Measurements from ENCODE around the gene OSGEP. TPM values are rescaled to one million over a fixed set of nuclear protein-coding genes. Genes with fewer than 3 reads are reported as not detected.

The OSGEP gene
- 10 to 100 TPM; 35.8 to 40.3 TPM for total RNA-seq

DNA sequence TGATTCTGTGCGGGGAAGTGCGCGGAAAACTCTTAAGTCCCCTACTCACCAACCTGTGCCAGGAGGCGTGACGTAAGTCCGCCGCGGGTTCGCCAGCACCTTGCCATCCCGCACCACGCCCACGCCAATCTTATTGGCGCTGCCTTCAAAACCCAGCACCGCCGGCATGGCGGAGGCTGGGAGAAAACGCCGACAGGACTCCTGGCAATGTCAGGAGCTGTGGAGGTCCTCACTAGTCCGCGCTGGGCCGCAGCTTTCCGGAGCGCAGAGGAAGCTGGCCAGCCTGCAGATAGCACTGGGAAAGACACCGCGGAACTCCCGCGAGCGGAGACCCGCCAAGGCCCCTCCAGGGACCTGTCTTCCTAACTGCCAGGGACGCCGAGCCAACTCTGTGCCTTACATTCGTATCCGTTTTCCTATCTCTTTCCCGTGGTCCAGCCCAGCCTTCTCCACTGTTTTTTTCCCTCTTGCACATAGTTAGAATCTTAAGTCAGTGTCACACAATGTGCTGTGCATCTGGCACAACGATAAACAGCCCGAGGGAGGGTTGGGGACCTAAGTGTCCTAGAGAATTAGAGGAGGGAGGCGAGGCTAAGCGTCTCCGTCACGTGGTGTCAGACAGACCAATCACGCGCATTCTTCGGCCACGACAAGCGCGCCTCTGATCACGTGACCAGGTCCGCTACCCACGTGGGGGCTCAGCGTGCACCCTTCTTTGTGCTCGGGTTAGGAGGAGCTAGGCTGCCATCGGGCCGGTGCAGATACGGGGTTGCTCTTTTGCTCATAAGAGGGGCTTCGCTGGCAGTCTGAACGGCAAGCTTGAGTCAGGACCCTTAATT, at the start of gene OSGEP, which contains the start of gene APEX1:
Gene OSGEP (minus strand): TSS at position 297 of the 839 bp plus-strand sequence. CDS start 129 bp downstream, at position 168.
Gene APEX1 (plus strand): TSS at position 711 of the 839 bp plus-strand sequence. CDS start 420 bp downstream, outside the sequence.
- Mint-ChIP-seq H3K27ac (no peak within 1 kb of the TSS), H3K9me3 (no peaks in the 10 kb centered on the region), H3K4me1 (peaks cover 33% of the 10 kb centered on the region), H3K27me3 (no peaks in the 10 kb centered on the region), H3K4me3 (no peak within 1 kb of the TSS), H3K36me3 (ENCODE audit: low read depth) (peaks cover 33% of the 10 kb centered on the region)
- ChIA-PET POLR2A (interaction anchor here (0.7 to 5.5 kb wide), 24 partner anchors 8 to 228 kb away, joined by 3 to 95 read pairs (median 4); partner anchors contain the start of genes CCNB1IP1, PARP2, PNP and TEP1), CTCF (interaction anchor here (0.9 to 3.5 kb wide), 9 partner anchors 15 to 168 kb away, joined by 3 to 36 read pairs (median 5); partner anchors contain the start of genes PARP2, PNP and TEP1)
- peak; percentile 99 for DNase-seq

DNA sequence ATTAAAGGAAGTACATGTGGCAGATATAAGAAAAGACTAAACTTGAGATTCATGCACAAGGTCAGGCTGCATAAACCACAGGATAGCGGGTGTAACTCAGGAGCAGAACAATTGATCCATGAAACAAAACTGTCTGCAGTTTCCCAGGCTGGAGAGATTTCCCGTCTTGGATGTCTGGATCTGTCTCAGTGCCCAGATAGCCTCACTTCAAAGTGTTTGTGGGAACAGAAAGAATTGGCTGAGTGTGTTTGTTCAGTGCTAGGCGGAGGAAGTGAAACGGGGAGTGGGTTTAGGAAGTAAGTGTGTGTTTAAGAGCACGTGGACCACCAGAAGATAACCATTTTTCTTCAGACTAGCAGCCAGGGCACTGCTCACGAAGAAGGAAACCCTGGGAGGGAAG, 49.3 kb upstream of the OSGEP start:
- CTCF ChIA-PET: no interaction called here

DNA sequence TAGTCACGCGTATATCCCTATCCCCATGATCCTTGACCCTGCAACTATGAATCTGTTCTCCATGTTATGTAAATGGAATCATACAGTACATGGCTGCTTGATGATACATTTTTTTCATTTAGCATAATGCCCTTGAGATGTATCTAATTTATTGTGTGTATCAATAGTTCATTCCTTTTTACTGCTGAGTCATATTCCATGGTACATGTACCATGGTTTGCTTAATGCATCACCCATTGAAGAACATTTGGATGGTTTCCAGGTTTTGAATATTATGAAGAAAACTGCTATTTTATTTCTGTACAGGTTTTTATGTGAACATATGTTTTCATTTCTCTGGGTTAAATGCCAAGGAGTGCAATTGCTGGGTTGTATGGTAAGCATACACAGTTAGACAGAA, 46.7 kb upstream of the OSGEP start:
- Mint-ChIP-seq H3K27ac (no peak overlapping the region), H3K4me1 (peaks cover 11% of the 10 kb centered on the region), H3K36me3 (ENCODE audit: low read depth) (no peaks in the 10 kb centered on the region), H3K27me3 (peaks cover 15% of the 10 kb centered on the region), H3K9me3 (no peaks in the 10 kb centered on the region), H3K4me3 (no peak overlapping the region)
- no peak for DNase-seq
- ChIA-PET CTCF (no interaction called here), POLR2A (no interaction called here)

More for the DNA sequence above, 49.3 kb upstream of the OSGEP start:
- H3K9me3 Mint-ChIP-seq: no peaks in the 10 kb centered on the region
- no peak for DNase-seq
- POLR2A ChIA-PET: no interaction called here
- peaks cover 15% of the 10 kb centered on the region for H3K27me3 Mint-ChIP-seq
- H3K27ac Mint-ChIP-seq: no peak overlapping the region
- no peaks in the 10 kb centered on the region for H3K36me3 Mint-ChIP-seq (ENCODE audit: low read depth)
- H3K4me3 Mint-ChIP-seq: no peak overlapping the region
- peaks cover 8% of the 10 kb centered on the region for H3K4me1 Mint-ChIP-seq

DNA sequence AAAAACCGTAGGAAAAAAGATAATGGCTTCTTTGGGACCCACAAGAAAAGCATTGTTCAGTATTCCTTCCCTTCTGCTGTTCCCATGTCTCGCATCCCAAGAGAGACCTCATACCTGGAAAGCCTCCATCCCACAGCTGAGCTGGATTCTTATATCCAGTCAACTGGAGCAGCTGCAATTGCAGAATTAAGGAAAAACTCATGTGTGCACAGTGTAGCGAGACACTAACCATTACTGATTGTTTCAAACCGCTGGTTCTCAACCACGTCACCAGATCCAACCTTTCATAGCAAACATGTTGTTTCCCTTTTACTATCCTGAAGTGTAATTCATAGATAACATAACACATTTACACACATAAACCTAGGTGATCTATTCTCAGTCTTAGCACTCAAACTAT, 45.3 kb upstream of the OSGEP start:
- H3K36me3 Mint-ChIP-seq (ENCODE audit: low read depth): no peaks in the 10 kb centered on the region
- peaks cover 24% of the 10 kb centered on the region for H3K4me1 Mint-ChIP-seq
- no peak overlapping the region for H3K4me3 Mint-ChIP-seq
- H3K27me3 Mint-ChIP-seq: peaks cover 14% of the 10 kb centered on the region
- ChIA-PET POLR2A (no interaction called here), CTCF (no interaction called here)
- no peaks in the 10 kb centered on the region for H3K9me3 Mint-ChIP-seq
- no peak for DNase-seq
- H3K27ac Mint-ChIP-seq: no peak overlapping the region

DNA sequence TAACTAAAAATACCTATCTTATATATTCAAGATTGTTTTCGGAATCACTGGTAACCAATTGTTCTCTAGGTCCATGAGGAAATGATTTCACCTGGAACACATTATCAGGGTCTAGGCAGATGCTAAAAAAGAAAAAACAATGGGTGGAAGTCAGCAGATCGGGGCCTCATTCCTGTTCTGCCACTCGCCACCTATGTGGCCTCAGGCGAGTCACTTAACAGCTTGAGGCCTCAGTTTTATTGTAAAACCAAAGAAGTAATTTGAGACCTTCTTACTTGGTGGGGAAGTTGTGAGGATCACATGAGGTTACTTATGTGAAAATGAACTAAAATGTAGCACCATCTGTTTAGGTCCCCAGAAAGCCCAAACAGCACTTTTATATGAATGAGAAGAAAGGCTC, 44.5 kb upstream of the OSGEP start:
- Mint-ChIP-seq H3K9me3 (no peaks in the 10 kb centered on the region), H3K27ac (no peak overlapping the region), H3K27me3 (peaks cover 12% of the 10 kb centered on the region), H3K4me1 (peaks cover 29% of the 10 kb centered on the region), H3K36me3 (ENCODE audit: low read depth) (no peaks in the 10 kb centered on the region), H3K4me3 (no peak overlapping the region)
- POLR2A ChIA-PET: no interaction called here
- CTCF ChIA-PET: interaction anchor here (0.8 kb wide), 1 partner anchor 12 kb away, joined by 3 read pairs; no protein-coding TSS in a partner anchor
- no peak for DNase-seq

DNA sequence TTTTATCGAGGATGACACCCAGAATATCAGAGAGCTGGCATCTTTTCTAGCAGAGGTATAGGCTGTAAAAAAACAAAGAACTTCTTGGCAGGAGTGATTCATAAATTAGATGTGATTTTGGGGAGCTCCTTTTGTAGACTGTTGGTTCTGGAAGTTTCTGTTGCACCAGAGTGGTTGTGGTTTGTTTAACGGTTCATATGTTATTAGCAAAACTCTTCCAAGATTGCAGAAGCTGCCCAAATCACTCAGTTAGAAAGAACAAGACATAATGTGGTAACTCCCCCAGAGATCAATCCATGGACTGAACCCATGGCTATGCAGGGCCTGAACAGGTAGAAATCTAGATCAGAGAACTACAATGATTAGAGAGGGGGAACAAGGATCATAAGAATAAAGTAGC, 44.0 kb upstream of the OSGEP start:
- no peak overlapping the region for H3K27ac Mint-ChIP-seq
- H3K27me3 Mint-ChIP-seq: peaks cover 8% of the 10 kb centered on the region
- no peaks in the 10 kb centered on the region for H3K9me3 Mint-ChIP-seq
- H3K36me3 Mint-ChIP-seq (ENCODE audit: low read depth): no peaks in the 10 kb centered on the region
- H3K4me3 Mint-ChIP-seq: no peak overlapping the region
- peaks cover 29% of the 10 kb centered on the region for H3K4me1 Mint-ChIP-seq
- CTCF ChIA-PET: interaction anchor here (0.8 kb wide), 1 partner anchor 11 kb away, joined by 3 read pairs; no protein-coding TSS in a partner anchor
- no peak for DNase-seq
- POLR2A ChIA-PET: no interaction called here

DNA sequence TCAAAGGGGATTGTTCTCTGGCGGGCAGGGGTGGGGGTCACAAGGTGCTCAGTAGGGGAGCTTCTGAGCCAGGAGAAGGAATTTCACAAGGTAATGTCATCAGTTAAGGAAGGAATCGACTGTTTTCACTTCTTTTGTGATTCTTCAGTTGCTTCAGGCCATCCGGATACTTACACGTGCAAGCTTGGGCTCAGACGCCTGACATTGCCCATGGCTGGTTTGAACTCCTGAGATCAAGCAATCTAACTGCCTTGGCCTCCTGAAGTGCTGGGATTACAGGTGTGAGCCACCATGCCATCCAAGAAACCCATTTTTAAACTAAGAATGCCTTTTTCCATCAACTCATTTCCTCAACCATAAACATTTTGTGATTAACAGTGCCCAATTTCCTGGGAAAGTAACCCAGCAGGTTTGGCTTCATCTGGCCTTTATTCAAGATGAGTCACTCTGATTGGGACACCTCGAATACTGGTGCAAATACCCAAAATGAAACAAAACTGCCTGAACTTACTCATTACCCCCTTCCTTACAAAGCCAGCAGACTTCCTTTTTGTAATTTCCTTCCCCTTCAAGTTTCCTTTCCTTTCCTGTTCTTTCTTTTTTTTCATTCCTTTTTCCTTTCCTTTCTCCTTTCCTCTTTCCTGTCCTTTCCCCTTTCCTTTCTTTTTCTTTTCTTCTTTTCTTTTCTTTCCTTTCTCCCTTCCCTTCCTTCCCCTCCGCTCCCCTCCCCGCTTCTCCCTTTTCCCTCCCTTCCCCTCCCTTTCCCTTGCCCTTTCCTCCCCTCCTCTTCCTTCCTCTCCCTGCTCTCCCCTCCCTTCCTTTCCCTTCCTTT, 40.5 kb upstream of the OSGEP start:
- Mint-ChIP-seq H3K27ac (peak overlapping the region; percentile 50), H3K27me3 (no peaks in the 10 kb centered on the region), H3K36me3 (ENCODE audit: low read depth) (no peaks in the 10 kb centered on the region), H3K9me3 (no peaks in the 10 kb centered on the region), H3K4me3 (no peak overlapping the region), H3K4me1 (peaks cover 54% of the 10 kb centered on the region)
- ChIA-PET POLR2A (interaction anchor here (0.8 kb wide), 1 partner anchor 25 kb away, joined by 5 read pairs; the partner anchor contains the start of gene PNP), CTCF (interaction anchor here (0.8 kb wide), 1 partner anchor 77 kb away, joined by 3 read pairs; no protein-coding TSS in a partner anchor)
- DNase-seq: no peak

DNA sequence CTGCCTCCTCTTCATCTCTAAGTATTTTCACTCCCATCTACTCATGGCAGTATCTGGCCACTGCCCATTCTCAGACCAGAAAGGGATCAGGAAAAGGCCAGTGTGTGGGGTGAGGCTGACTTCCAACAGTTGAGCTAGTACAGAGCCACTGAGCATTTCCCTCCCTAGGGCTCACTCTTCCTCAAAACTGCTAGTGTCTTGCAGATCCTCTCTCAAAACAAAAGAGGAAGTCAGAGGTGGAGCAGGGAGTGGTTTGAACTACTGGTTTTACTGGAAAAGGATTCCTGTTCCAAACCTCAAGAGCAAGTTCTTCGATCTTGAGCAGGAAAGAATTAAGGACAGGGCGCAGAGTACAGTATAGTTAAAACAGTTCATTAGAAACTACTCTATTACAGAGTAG, 39.0 kb upstream of the OSGEP start:
- no peaks in the 10 kb centered on the region for H3K27me3 Mint-ChIP-seq
- H3K4me3 Mint-ChIP-seq: no peak overlapping the region
- no peak overlapping the region for H3K27ac Mint-ChIP-seq
- no peaks in the 10 kb centered on the region for H3K36me3 Mint-ChIP-seq (ENCODE audit: low read depth)
- H3K4me1 Mint-ChIP-seq: peaks cover 61% of the 10 kb centered on the region
- ChIA-PET CTCF (no interaction called here), POLR2A (interaction anchor here (0.9 to 1.6 kb wide), 3 partner anchors 14 to 151 kb away, joined by 3 to 10 read pairs (median 3); partner anchors contain the start of genes PARP2 and PNP)
- DNase-seq: no peak
- H3K9me3 Mint-ChIP-seq: no peaks in the 10 kb centered on the region

DNA sequence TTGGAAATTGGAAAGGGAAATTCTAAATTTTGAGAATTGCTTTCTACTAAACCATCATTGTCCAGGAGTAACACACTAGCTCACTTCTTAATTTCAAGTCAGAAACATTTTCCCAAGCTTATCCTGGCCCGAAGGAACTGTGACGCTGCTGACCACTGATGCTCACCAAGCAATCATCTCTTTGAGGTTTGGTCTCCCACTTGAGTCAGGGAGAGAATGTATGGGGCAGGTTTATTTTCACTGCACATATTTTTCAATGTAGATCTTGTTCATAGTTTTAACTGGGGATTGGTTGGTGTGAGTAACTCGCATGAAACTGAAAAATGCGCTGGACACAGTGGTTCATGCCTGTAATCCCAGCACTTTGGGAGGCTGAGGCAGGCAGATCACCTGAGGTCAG, 37.9 kb upstream of the OSGEP start:
- Mint-ChIP-seq H3K27ac (no peak overlapping the region), H3K36me3 (ENCODE audit: low read depth) (no peaks in the 10 kb centered on the region), H3K4me3 (no peak overlapping the region), H3K4me1 (peaks cover 70% of the 10 kb centered on the region), H3K27me3 (no peaks in the 10 kb centered on the region), H3K9me3 (no peaks in the 10 kb centered on the region)
- ChIA-PET POLR2A (interaction anchor here (1.5 to 1.6 kb wide), 2 partner anchors 23 to 31 kb away, joined by 4 to 10 read pairs; partner anchors contain the start of genes PIP4P1 and PNP), CTCF (interaction anchor here (1.2 to 1.5 kb wide), 2 partner anchors 38 to 165 kb away, joined by 3 to 4 read pairs; no protein-coding TSS in a partner anchor)
- DNase-seq: no peak

DNA sequence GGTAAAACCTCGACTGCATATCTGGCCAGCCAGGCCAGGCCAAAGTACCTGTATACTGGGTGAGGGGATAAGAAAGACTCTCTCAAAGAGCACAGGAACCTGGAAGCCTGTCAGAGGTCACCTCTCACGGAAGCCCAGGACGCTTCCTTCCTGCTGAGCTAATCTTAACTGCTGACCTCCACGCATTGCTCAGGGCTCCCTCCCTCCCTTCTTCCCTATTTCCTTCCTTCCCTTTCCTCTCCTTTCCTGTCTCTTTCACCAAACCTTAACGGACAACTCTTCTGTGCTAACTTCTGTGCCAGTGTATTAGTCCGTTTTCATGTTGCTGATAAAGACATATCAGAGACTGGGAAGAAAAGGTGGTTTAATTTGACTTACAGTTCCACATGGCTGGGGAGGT, 36.0 kb upstream of the OSGEP start:
- peaks cover 75% of the 10 kb centered on the region for H3K4me1 Mint-ChIP-seq
- no peaks in the 10 kb centered on the region for H3K9me3 Mint-ChIP-seq
- no peak overlapping the region for H3K4me3 Mint-ChIP-seq
- POLR2A ChIA-PET: interaction anchor here (1.3 to 5.8 kb wide), 8 partner anchors 12 to 163 kb away, joined by 4 to 66 read pairs (median 20); partner anchors contain the start of genes APEX1, OSGEP, PIP4P1 and PNP
- no peak for DNase-seq
- CTCF ChIA-PET: no interaction called here
- H3K27me3 Mint-ChIP-seq: no peaks in the 10 kb centered on the region
- H3K27ac Mint-ChIP-seq: peak overlapping the region; percentile 86
- H3K36me3 Mint-ChIP-seq (ENCODE audit: low read depth): no peaks in the 10 kb centered on the region

DNA sequence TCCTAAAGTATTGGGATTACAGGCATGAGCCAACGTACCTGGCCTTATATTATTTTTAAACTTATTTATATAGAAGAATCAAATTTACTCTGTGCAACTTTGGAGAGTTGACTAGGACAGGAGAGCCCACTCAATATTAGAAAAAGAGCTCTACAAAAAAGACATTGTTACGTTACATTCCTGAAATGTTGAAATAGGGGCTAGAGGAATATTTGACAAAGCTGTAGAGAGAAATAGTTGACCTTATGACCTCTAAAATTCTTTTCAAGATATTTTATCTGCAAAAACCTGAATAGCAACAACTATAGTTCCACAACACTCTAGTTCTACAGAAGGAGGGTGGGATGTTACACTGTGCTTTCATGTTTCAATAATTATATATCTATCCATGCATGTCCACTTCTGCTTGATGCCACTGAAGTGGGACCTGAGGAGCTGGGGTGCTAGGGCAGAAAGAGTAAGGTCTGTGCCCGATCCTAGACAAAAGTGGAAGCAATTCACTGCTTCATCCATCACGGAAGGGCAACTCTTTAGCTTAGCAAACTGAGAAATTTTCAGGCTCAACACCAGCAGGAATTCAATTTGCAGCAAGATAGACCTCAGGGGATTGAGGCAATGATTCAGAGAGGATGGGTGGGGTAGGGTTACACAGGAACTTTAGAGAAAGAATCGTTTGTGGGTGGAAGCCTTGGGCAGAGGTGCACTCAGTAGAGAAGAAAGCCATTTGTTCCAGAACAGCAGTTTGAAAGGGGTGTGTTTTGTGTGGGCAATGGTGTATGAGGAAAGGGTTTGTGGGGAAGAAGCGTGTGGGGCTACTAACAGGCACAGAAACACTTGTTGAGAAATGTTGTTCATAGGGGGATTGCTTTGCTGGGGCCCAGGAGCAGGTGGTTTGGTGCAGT, 34.7 kb upstream of the OSGEP start:
- Mint-ChIP-seq H3K4me1 (peaks cover 67% of the 10 kb centered on the region), H3K36me3 (ENCODE audit: low read depth) (no peaks in the 10 kb centered on the region), H3K4me3 (peak overlapping the region; percentile 29), H3K9me3 (no peaks in the 10 kb centered on the region), H3K27ac (peak overlapping the region; percentile 86), H3K27me3 (no peaks in the 10 kb centered on the region)
- DNase-seq: peak; percentile 41
- ChIA-PET CTCF (interaction anchor here (0.8 to 1.4 kb wide), 7 partner anchors 7 to 124 kb away, joined by 3 to 5 read pairs (median 3); partner anchors contain the start of genes APEX1 and PIP4P1), POLR2A (interaction anchor here (1.2 to 5.8 kb wide), 10 partner anchors 11 to 192 kb away, joined by 3 to 66 read pairs (median 10); partner anchors contain the start of genes APEX1, OSGEP, PIP4P1 and PNP)

DNA sequence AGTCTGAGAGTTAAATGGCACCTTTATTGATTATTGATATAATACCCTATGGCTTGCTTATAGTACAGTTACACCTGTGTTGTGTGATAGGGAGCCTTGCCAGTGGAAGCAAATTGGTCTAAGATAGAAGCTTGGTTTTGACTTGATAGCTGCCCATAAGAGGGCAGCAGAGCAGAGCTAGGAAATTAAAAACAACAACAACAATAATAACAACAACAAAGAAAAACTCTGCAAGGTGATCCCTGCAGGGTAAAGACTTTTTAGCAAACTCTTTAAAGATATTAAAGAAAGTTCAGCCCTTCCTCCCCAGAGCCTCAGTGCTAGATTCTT, 32.7 kb upstream of the OSGEP start:
- DNase-seq: no peak
- ChIA-PET CTCF (interaction anchor here (0.6 to 2.9 kb wide), 8 partner anchors 11 to 459 kb away, joined by 3 to 13 read pairs (median 3); partner anchors contain the start of genes APEX1, OSGEP, PARP2 and PNP), POLR2A (interaction anchor here (1.0 to 5.8 kb wide), 8 partner anchors 9 to 144 kb away, joined by 3 to 66 read pairs (median 17); partner anchors contain the start of genes PARP2, PIP4P1 and PNP)
- no peak overlapping the region for H3K4me3 Mint-ChIP-seq
- no peaks in the 10 kb centered on the region for H3K27me3 Mint-ChIP-seq
- peak overlapping the region; percentile 24 for H3K27ac Mint-ChIP-seq
- H3K9me3 Mint-ChIP-seq: no peaks in the 10 kb centered on the region
- peaks cover 57% of the 10 kb centered on the region for H3K4me1 Mint-ChIP-seq
- no peaks in the 10 kb centered on the region for H3K36me3 Mint-ChIP-seq (ENCODE audit: low read depth)

Measured in activated CD4-positive, alpha-beta memory T cell treated with anti-CD3 and anti-CD28 coated beads, Interleukin-2, amount 10 ng/mL, durations not matched to agents 7 days and 5 days (primary cell).